ENCODE data around the gene CARMIL1. TPM values are rescaled to one million over a fixed set of nuclear protein-coding genes. Genes with fewer than 3 reads are reported as not detected.

Gene CARMIL1
- total RNA-seq, 1 experiment from 2014 or later: 25.9 TPM

GRCh38 chr6:25544833-25545232 lies 265.7 kb downstream of the CARMIL1 start:
- H3K27ac Mint-ChIP-seq (ENCODE audit: unreplicated experiment): no peak overlapping the region
- no peak overlapping the region for H3K4me3 ChIP-seq (ENCODE audit: low read depth, low read length)
- H3K4me1 Mint-ChIP-seq (ENCODE audit: low read depth, unreplicated experiment): no peaks in the 10 kb centered on the region
- ChIA-PET CTCF (no interaction called here), POLR2A (no interaction called here)
- TF ChIP-seq, protein P1, sequence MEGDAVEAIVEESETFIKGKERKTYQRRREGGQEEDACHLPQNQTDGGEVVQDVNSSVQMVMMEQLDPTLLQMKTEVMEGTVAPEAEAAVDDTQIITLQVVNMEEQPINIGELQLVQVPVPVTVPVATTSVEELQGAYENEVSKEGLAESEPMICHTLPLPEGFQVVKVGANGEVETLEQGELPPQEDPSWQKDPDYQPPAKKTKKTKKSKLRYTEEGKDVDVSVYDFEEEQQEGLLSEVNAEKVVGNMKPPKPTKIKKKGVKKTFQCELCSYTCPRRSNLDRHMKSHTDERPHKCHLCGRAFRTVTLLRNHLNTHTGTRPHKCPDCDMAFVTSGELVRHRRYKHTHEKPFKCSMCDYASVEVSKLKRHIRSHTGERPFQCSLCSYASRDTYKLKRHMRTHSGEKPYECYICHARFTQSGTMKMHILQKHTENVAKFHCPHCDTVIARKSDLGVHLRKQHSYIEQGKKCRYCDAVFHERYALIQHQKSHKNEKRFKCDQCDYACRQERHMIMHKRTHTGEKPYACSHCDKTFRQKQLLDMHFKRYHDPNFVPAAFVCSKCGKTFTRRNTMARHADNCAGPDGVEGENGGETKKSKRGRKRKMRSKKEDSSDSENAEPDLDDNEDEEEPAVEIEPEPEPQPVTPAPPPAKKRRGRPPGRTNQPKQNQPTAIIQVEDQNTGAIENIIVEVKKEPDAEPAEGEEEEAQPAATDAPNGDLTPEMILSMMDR (IDR thresholded peaks at IDR 0.05; ENCODE audit: insufficient read depth in 1 of 2, low read depth in 1 of 2, low read length in 1 of 2, severe bottlenecking in 1 of 2, unreplicated experiment in 1 of 2): no peak
- H3K9me3 Mint-ChIP-seq (ENCODE audit: unreplicated experiment): no peaks in the 10 kb centered on the region
- H3K27me3 Mint-ChIP-seq (ENCODE audit: insufficient read depth, unreplicated experiment): no peaks in the 10 kb centered on the region
- H3K4me3 Mint-ChIP-seq (ENCODE audit: unreplicated experiment): no peak overlapping the region
- no peaks in the 10 kb centered on the region for H3K36me3 ChIP-seq (ENCODE audit: control insufficient read depth, insufficient read depth, low read length)
- no TSS peak for BruUV-seq (replicated peaks)
- H3K36me3 Mint-ChIP-seq (ENCODE audit: insufficient read depth, unreplicated experiment): peaks cover 13% of the 10 kb centered on the region
- no peaks in the 10 kb centered on the region for H3K4me1 ChIP-seq
- no peaks in the 10 kb centered on the region for H3K9me3 ChIP-seq
- DNase-seq: no peak
- H3K27me3 ChIP-seq (replicated peaks; ENCODE audit: control insufficient read depth, insufficient read depth, low read length): no peaks in the 10 kb centered on the region
- intact Hi-C loops (cut with micrococcal nuclease; ENCODE audit: unreplicated experiment): no loop called here

DNA sequence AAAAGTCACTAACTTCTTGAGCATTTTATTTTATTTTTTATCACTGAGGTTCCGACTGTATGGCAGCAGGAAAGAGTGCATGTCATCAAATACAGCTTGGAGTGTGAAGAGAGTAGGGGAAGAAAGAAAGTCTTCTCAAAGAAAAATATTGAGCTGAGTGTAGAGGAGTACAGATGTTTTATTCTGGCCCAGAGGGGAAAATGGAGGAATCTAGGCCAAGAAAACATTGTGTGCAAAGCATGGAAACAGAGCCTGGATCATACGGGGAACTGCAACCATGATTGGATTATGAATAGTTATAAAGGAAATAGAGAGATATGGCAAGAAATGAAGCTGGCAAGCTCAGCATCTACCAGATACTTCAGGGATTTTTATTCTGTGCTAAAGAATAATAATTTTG lies 268.6 kb downstream of the CARMIL1 start:
- H3K9me3 ChIP-seq: no peaks in the 10 kb centered on the region
- no peaks in the 10 kb centered on the region for H3K4me1 ChIP-seq
- ChIA-PET CTCF (no interaction called here), POLR2A (no interaction called here)
- Mint-ChIP-seq H3K27ac (ENCODE audit: unreplicated experiment) (no peak overlapping the region), H3K27me3 (ENCODE audit: insufficient read depth, unreplicated experiment) (no peaks in the 10 kb centered on the region), H3K36me3 (ENCODE audit: insufficient read depth, unreplicated experiment) (peaks cover 13% of the 10 kb centered on the region), H3K4me1 (ENCODE audit: low read depth, unreplicated experiment) (no peaks in the 10 kb centered on the region), H3K9me3 (ENCODE audit: unreplicated experiment) (no peaks in the 10 kb centered on the region), H3K4me3 (ENCODE audit: unreplicated experiment) (no peak overlapping the region)
- no peak overlapping the region for H3K4me3 ChIP-seq (ENCODE audit: low read depth, low read length)
- H3K27me3 ChIP-seq (replicated peaks; ENCODE audit: control insufficient read depth, insufficient read depth, low read length): no peaks in the 10 kb centered on the region
- intact Hi-C loops (cut with micrococcal nuclease; ENCODE audit: unreplicated experiment): no loop called here
- BruUV-seq (replicated peaks): no TSS peak
- TF ChIP-seq, protein P1 (IDR thresholded peaks at IDR 0.05; ENCODE audit: insufficient read depth in 1 of 2, low read depth in 1 of 2, low read length in 1 of 2, severe bottlenecking in 1 of 2, unreplicated experiment in 1 of 2): no peak
- DNase-seq: no peak
- no peaks in the 10 kb centered on the region for H3K36me3 ChIP-seq (ENCODE audit: control insufficient read depth, insufficient read depth, low read length)

DNA sequence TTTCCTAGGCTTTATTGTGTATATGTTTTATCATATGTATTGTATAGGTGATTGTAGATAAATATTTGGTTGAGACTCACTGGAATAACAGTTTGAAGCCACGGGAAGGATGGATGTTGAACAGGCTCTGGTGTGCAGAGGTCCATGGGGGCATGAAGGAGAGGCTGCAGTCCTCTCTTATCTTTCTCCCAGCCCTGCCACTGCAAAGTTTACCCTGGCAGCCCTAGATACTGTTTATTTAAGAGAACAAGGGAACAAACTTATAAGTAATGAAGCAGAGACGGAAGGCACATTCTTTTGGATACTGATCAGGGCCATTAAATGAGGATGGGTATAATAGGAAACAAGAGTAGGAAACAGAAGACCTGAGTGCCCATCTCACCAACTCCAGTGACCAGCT lies 269.3 kb downstream of the CARMIL1 start:
- no TSS peak for BruUV-seq (replicated peaks)
- CTCF ChIA-PET: no interaction called here
- no peaks in the 10 kb centered on the region for H3K9me3 ChIP-seq
- Mint-ChIP-seq H3K4me1 (ENCODE audit: low read depth, unreplicated experiment) (no peaks in the 10 kb centered on the region), H3K9me3 (ENCODE audit: unreplicated experiment) (no peaks in the 10 kb centered on the region), H3K36me3 (ENCODE audit: insufficient read depth, unreplicated experiment) (peaks cover 13% of the 10 kb centered on the region), H3K27ac (ENCODE audit: unreplicated experiment) (no peak overlapping the region), H3K27me3 (ENCODE audit: insufficient read depth, unreplicated experiment) (no peaks in the 10 kb centered on the region), H3K4me3 (ENCODE audit: unreplicated experiment) (no peak overlapping the region)
- no peaks in the 10 kb centered on the region for H3K27me3 ChIP-seq (replicated peaks; ENCODE audit: control insufficient read depth, insufficient read depth, low read length)
- no peaks in the 10 kb centered on the region for H3K4me1 ChIP-seq
- no peak overlapping the region for H3K4me3 ChIP-seq (ENCODE audit: low read depth, low read length)
- no peak for DNase-seq
- POLR2A ChIA-PET: no interaction called here
- intact Hi-C loops (cut with micrococcal nuclease; ENCODE audit: unreplicated experiment): no loop called here
- no peaks in the 10 kb centered on the region for H3K36me3 ChIP-seq (ENCODE audit: control insufficient read depth, insufficient read depth, low read length)
- TF ChIP-seq, protein P1 (IDR thresholded peaks at IDR 0.05; ENCODE audit: insufficient read depth in 1 of 2, low read depth in 1 of 2, low read length in 1 of 2, severe bottlenecking in 1 of 2, unreplicated experiment in 1 of 2): no peak

All from Caco-2 (cell line).